ENCODE results near the gene CES3. TPM values are rescaled to one million over a fixed set of nuclear protein-coding genes. Genes with fewer than 3 reads are reported as not detected.

The CES3 gene
- total and polyA plus RNA-seq, 4 donors, result 0.19 to 28.3 (median 12.5) TPM

DNA sequence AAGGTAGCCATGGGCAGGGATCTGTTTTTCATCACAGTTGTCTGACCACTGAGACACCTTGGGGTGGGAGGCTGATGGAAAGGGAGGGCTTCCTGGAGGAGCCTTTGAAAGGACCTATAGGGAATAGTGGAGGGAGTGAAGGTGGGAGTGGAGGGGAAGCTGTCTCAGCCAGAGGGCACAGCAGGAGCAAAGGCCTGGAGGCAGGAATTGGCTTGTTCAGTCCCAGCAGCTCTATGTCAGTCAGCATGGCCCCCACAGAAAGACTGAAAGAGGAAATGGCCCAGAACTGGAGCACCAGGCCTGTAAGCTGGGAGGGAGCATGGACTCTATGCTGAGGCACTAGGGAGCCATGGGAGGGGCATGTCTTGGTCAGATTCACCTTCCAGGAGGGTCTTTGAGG lies 55.1 kb downstream of the CES3 start (continued):
- TF ChIP-seq GABPA (IDR thresholded peaks at IDR 0.05 in 1 of 2, conservative IDR thresholded peaks at IDR 0.05 in 1 of 2), result no peak

DNA sequence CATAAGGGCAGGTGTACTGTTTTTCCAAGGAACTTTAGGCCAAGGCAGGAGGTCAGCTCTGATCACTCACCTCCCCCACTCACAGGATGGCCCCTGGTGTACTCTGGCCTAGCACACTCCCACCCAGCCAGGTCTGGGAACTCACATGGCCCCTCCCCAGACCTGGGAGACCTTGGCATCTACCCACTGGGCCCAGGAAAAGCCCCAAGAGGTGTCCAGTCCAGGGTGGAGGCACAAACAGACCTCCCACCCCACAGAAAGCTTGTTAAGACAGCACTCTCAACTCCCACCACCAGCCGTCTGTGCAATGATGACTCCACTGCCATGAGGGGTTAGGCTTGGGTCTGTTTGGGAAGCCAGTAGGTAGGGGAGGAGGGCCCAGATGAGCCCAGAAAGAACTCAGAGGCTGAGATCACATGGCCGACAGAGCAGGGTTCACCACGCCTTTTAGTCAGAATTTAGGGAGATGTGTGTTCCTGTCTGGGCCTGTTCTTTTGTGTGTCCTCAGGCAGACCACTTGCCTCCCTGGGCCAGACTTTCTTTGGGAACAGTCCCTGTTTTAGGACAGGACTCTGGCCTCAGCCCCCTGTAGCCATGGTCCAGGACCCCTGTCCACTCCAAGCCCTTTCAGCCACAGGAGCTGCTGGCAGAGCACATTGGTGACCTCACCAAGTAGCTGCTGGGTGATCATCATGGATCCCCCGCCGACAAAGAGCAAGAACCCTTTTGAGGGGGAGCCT lies 55.8 kb downstream of the CES3 start:
- TF ChIP-seq TAF1 (conservative IDR thresholded peaks at IDR 0.05) (no peak), FOXA2 (IDR thresholded peaks at IDR 0.05) (no peak), JUND (IDR thresholded peaks at IDR 0.05) (no peak), YY1 (IDR thresholded peaks at IDR 0.05) (no peak), HNF4G (IDR thresholded peaks at IDR 0.05) (no peak), SP1 (IDR thresholded peaks at IDR 0.05) (no peak), RXRA (IDR thresholded peaks at IDR 0.05) (no peak), GABPA (IDR thresholded peaks at IDR 0.05 in 1 of 2, conservative IDR thresholded peaks at IDR 0.05 in 1 of 2) (no peak), RAD21 (IDR thresholded peaks at IDR 0.05) (no peak), HNF4A (conservative IDR thresholded peaks at IDR 0.05) (no peak), NR2F2 (IDR thresholded peaks at IDR 0.05) (no peak), EGR1 (IDR thresholded peaks at IDR 0.05; ENCODE audit: low read depth in 2 of 2) (no peak), FOXA1 (IDR thresholded peaks at IDR 0.05) (no peak)
- TF ChIP-seq, protein P1, sequence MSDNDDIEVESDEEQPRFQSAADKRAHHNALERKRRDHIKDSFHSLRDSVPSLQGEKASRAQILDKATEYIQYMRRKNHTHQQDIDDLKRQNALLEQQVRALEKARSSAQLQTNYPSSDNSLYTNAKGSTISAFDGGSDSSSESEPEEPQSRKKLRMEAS (IDR thresholded peaks at IDR 0.05), result no peak
- TF ChIP-seq, protein P2, sequence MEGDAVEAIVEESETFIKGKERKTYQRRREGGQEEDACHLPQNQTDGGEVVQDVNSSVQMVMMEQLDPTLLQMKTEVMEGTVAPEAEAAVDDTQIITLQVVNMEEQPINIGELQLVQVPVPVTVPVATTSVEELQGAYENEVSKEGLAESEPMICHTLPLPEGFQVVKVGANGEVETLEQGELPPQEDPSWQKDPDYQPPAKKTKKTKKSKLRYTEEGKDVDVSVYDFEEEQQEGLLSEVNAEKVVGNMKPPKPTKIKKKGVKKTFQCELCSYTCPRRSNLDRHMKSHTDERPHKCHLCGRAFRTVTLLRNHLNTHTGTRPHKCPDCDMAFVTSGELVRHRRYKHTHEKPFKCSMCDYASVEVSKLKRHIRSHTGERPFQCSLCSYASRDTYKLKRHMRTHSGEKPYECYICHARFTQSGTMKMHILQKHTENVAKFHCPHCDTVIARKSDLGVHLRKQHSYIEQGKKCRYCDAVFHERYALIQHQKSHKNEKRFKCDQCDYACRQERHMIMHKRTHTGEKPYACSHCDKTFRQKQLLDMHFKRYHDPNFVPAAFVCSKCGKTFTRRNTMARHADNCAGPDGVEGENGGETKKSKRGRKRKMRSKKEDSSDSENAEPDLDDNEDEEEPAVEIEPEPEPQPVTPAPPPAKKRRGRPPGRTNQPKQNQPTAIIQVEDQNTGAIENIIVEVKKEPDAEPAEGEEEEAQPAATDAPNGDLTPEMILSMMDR (IDR thresholded peaks at IDR 0.05; ENCODE audit: low read depth, low read length, missing input control), result no peak
- TF ChIP-seq, protein P3, sequence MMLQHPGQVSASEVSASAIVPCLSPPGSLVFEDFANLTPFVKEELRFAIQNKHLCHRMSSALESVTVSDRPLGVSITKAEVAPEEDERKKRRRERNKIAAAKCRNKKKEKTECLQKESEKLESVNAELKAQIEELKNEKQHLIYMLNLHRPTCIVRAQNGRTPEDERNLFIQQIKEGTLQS (IDR thresholded peaks at IDR 0.05), result no peak
- TF ChIP-seq, protein P4, sequence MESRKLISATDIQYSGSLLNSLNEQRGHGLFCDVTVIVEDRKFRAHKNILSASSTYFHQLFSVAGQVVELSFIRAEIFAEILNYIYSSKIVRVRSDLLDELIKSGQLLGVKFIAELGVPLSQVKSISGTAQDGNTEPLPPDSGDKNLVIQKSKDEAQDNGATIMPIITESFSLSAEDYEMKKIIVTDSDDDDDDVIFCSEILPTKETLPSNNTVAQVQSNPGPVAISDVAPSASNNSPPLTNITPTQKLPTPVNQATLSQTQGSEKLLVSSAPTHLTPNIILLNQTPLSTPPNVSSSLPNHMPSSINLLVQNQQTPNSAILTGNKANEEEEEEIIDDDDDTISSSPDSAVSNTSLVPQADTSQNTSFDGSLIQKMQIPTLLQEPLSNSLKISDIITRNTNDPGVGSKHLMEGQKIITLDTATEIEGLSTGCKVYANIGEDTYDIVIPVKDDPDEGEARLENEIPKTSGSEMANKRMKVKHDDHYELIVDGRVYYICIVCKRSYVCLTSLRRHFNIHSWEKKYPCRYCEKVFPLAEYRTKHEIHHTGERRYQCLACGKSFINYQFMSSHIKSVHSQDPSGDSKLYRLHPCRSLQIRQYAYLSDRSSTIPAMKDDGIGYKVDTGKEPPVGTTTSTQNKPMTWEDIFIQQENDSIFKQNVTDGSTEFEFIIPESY (IDR thresholded peaks at IDR 0.05), result no peak
- TF ChIP-seq, protein P5, sequence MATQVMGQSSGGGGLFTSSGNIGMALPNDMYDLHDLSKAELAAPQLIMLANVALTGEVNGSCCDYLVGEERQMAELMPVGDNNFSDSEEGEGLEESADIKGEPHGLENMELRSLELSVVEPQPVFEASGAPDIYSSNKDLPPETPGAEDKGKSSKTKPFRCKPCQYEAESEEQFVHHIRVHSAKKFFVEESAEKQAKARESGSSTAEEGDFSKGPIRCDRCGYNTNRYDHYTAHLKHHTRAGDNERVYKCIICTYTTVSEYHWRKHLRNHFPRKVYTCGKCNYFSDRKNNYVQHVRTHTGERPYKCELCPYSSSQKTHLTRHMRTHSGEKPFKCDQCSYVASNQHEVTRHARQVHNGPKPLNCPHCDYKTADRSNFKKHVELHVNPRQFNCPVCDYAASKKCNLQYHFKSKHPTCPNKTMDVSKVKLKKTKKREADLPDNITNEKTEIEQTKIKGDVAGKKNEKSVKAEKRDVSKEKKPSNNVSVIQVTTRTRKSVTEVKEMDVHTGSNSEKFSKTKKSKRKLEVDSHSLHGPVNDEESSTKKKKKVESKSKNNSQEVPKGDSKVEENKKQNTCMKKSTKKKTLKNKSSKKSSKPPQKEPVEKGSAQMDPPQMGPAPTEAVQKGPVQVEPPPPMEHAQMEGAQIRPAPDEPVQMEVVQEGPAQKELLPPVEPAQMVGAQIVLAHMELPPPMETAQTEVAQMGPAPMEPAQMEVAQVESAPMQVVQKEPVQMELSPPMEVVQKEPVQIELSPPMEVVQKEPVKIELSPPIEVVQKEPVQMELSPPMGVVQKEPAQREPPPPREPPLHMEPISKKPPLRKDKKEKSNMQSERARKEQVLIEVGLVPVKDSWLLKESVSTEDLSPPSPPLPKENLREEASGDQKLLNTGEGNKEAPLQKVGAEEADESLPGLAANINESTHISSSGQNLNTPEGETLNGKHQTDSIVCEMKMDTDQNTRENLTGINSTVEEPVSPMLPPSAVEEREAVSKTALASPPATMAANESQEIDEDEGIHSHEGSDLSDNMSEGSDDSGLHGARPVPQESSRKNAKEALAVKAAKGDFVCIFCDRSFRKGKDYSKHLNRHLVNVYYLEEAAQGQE (IDR thresholded peaks at IDR 0.05), result no peak
- no peaks in the 10 kb centered on the region for H3K9me3 ChIP-seq (ENCODE audit: control insufficient read depth in 4 of 4, low read length in 3 of 4)
- peaks cover 5 to 10% (median 7%) of the 10 kb centered on the region in 4 donors for H3K4me1 ChIP-seq (ENCODE audit: control insufficient read depth in 4 of 4, insufficient read depth in 4 of 4, low read length in 3 of 4)
- H3K9ac ChIP-seq (ENCODE audit: low read depth in 1 of 2, low read length in 2 of 2), result no peak overlapping the region
- no peaks in the 10 kb centered on the region for H3K36me3 ChIP-seq (ENCODE audit: control insufficient read depth in 4 of 4, insufficient read depth in 3 of 4, low read depth in 1 of 4, low read length in 3 of 4)
- WGBS, result 90% methylated on average over 5 of the region's 5 CpGs
- no peaks in the 10 kb centered on the region for H3K27me3 ChIP-seq (ENCODE audit: control insufficient read depth in 4 of 4, insufficient read depth in 4 of 4, low read length in 3 of 4)
- H3K27ac ChIP-seq (ENCODE audit: low read depth in 1 of 2, low read length in 2 of 2), result no peak overlapping the region
- H3K4me3 ChIP-seq (ENCODE audit: low read depth in 1 of 3, low read length in 3 of 3), result no peak overlapping the region
- DNase-seq (ENCODE audit: low spot score), result no peak
